22Rv1 (cell line): ENCODE results near the gene SNUPN.

Source experiments
- ZFX ChIP-seq: fragments of 450-650 bp; IDR thresholded peaks from 2 replicates; pipeline ENCODE4 v1.6.1; 2017; ENCODE audit warnings: antibody characterized with exemption, borderline replicate concordance
- TF ChIP-seq, protein P1 (sequence below): fragments of 450-650 bp; IDR thresholded peaks from 2 replicates; pipeline ENCODE4 v1.5.1; 2017; ENCODE audit warnings: mild to moderate bottlenecking

- TF ChIP-seq, protein P1, sequence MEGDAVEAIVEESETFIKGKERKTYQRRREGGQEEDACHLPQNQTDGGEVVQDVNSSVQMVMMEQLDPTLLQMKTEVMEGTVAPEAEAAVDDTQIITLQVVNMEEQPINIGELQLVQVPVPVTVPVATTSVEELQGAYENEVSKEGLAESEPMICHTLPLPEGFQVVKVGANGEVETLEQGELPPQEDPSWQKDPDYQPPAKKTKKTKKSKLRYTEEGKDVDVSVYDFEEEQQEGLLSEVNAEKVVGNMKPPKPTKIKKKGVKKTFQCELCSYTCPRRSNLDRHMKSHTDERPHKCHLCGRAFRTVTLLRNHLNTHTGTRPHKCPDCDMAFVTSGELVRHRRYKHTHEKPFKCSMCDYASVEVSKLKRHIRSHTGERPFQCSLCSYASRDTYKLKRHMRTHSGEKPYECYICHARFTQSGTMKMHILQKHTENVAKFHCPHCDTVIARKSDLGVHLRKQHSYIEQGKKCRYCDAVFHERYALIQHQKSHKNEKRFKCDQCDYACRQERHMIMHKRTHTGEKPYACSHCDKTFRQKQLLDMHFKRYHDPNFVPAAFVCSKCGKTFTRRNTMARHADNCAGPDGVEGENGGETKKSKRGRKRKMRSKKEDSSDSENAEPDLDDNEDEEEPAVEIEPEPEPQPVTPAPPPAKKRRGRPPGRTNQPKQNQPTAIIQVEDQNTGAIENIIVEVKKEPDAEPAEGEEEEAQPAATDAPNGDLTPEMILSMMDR, result no peak
- TF ChIP-seq ZFX, result no peak
Observed at GRCh38 chr15:75654201-75654907, 28.8 kb upstream of the SNUPN start.
